C1 segment of cervical spinal cord (tissue), 14 donors: ENCODE data around the gene COPS7A.
A peak's percentile ranks its signal among the peaks of the same experiment; 100 is the strongest.

Experiments
- DNase-seq, 14 donors: peaks; one replicate each; lab custom pipeline; 2025; lab: John Stamatoyannopoulos, UW

COPS7A gene

GRCh38 chr12:6768990-6769389 lies 45.1 kb downstream of the COPS7A start:
- DNase-seq: peak in 4 of 14 donors; percentile 7 to 76 (median 15)

- no peak for DNase-seq
Observed at GRCh38 chr12:6769666-6770065, 45.8 kb downstream of the COPS7A start.

- DNase-seq: no peak
Observed at GRCh38 chr12:6770094-6770493, 46.2 kb downstream of the COPS7A start.

DNA sequence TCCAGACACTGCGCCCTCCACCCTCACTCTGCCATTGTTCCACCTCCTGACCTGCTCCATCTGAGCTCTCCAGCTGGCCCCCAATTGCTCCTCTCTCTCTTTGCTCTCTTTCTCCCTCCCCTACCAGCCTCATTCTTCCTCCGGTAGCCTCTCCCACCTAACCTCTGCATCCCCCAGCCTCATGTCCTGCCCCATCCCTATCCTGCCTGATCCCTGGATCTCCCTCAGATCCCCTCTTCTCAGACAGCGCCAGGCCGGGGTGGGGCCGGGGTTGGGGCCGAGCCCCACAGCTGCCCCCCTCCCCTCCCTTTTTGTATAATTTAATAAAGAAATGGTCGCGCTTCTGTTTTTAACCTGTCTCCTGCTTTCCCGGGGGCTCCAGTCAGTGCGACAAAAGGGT lies 46.8 kb downstream of the COPS7A start:
- DNase-seq: no peak

GRCh38 chr12:6771091-6771495 lies 47.2 kb downstream of the COPS7A start:
- DNase-seq: peak in 2 of 14 donors; percentile 17 to 22

DNA sequence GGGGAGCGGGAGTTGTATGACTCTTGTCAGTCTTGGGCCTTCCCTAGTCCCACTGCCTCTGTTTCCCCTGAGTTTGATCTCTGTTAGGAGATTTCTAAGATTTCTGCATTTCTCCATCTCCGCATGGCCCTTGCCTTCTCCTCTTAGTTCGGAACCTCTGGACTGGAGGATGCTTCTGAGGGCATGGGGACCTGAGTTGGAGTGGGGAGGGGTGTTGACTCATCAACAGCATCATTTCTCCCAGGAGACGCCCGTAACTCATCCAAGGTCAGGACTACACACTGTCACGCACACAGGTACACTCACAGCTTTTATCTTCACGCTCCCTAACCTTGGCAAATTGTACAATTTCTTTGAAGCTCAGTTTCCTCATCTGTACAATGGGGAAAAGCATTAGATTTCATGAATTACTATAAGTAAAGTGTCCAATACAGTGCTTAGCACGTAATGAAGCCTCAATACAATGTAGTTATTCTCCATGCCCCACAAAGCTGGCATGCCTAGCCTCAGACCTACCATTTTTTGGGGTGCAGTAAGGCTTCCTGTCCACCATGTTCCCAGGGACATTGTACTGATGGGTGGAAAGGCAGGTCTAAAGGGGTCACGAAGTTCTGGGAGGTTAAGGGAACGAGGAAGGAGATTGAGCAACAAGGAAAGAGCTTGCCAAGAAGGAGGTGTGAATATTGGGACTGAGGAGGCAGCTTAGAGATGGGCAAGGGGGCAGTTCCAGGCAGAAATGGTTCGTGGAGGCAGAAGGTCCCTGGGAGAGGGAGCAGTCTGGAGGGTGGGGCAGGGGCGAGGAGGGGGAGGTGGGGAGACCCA lies 47.9 kb downstream of the COPS7A start:
- no peak for DNase-seq

DNA sequence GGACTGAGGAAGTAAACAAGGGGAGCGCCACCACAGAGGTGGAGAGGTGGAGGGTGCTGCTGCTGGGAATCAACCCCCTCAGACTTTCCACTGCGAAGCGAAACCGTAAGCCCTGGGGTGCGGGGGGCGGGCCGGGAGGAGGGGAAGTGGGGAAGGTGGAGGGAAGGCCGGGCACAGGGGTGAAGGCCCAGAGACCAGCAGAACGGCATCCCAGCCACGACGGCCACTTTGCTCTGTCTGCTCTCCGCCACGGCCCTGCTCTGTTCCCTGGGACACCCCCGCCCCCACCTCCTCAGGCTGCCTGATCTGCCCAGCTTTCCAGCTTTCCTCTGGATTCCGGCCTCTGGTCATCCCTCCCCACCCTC lies 48.5 kb downstream of the COPS7A start, which contains the start of gene LAG3:
LAG3 (plus strand) TSS at position 190 of the 365 bp plus-strand sequence. CDS start 333 bp downstream, outside the sequence.
- peak in 2 of 14 donors; percentile 7 to 16 for DNase-seq

- no peak for DNase-seq
Observed at GRCh38 chr12:6772726-6773589, 49.1 kb downstream of the COPS7A start.

DNA sequence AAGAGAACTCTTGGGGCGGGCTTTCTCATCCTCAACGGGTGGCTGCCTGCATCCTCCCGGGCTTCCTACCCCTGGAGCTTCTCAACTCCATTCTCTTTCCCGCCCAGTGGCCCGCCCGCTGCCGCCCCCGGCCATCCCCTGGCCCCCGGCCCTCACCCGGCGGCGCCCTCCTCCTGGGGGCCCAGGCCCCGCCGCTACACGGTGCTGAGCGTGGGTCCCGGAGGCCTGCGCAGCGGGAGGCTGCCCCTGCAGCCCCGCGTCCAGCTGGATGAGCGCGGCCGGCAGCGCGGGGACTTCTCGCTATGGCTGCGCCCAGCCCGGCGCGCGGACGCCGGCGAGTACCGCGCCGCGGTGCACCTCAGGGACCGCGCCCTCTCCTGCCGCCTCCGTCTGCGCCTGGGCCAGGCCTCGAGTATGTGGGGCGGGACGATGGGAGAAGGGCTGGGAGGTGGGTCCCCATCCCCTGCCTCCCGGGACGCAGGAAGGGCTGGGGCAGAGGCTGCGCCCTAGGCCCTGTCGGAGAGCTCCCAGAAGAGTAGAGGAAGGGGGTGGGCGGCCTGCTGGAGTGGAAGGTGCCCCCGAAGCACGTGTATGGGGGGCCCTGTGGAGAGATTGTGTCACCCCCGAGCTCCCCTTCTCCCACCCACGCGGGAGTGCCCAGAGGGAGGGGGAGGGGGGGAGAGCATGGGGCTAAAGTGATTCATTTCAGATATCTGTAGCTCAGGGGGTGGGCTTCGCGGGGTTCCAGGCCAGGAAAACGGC lies 49.9 kb downstream of the COPS7A start:
- no peak for DNase-seq

- no peak for DNase-seq
Observed at GRCh38 chr12:6774499-6775062, 50.7 kb downstream of the COPS7A start.

- DNase-seq: no peak
Observed at GRCh38 chr12:6775185-6776174, 51.6 kb downstream of the COPS7A start.

DNA sequence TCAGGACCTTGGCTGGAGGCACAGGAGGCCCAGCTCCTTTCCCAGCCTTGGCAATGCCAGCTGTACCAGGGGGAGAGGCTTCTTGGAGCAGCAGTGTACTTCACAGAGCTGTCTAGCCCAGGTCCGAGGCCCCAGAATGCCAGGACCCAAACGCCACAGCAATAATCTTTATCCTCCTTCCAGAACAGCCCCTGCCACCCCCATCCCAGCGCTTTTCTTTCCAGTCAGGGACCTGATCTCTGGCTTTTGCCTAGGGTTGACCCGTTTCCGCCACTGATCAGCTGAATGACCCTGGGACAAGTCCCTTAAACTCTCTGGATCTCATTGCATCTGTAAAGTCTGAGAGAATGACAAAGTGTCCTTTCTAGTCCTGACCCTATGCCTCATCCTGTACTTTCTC lies 53.5 kb downstream of the COPS7A start:
- DNase-seq: no peak

GRCh38 chr12:6778217-6778573 lies 54.3 kb downstream of the COPS7A start:
- DNase-seq: peak in 3 of 14 donors; percentile 31 to 76 (median 53)

GRCh38 chr12:6778574-6779550 lies 55.0 kb downstream of the COPS7A start:
- DNase-seq: peak; percentile 40 to 96 (median 84)

DNA sequence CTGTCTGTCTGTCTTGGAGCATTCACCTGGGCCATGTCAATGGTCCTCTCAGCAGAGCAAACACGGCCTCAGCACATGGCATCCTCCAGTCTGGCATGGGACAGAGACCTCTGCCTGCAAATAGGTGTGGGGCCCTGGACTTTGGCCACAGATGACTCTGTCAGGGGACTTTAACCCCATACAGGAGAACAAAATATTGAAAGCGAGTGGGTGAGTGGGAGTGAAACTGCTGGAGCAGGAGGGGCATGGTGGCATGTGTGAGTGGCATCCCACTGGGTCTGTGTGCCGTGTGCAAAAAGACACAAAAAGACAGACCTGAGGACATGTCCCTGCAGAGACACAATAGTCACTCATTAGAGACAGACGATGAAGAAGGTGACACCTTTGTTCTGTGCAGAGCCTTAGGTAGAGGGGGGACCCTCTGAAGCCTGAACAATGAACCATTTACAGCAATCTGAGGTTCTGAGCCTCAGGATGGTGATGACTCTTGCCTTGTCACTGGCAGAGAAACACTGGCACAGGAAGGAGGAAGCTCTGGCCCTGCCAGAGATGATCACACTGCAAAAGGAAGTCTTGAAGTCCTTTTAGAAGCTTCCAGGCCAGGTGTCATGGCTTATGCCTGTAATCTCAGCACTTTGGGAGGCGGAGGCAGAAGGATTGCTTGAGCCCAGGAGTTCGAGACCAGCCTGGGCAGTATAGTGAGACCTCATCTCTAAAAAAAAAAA lies 56.0 kb downstream of the COPS7A start:
- DNase-seq: peak in 1 of 14 donors; percentile 14

GRCh38 chr12:6780573-6780972 lies 56.7 kb downstream of the COPS7A start:
- no peak for DNase-seq
